HG03439 (cell line): Measurements from ENCODE around the gene LAMB1.

ENCODE experiments used
- ATAC-seq: cut with Tn5 transposase; IDR thresholded peaks from one replicate; pipeline ENCODE4 v1.9.1; 2021; ENCODE audit warnings: mild to moderate bottlenecking, moderate library complexity; ENCODE audit not compliant: unreplicated experiment

Gene LAMB1

DNA sequence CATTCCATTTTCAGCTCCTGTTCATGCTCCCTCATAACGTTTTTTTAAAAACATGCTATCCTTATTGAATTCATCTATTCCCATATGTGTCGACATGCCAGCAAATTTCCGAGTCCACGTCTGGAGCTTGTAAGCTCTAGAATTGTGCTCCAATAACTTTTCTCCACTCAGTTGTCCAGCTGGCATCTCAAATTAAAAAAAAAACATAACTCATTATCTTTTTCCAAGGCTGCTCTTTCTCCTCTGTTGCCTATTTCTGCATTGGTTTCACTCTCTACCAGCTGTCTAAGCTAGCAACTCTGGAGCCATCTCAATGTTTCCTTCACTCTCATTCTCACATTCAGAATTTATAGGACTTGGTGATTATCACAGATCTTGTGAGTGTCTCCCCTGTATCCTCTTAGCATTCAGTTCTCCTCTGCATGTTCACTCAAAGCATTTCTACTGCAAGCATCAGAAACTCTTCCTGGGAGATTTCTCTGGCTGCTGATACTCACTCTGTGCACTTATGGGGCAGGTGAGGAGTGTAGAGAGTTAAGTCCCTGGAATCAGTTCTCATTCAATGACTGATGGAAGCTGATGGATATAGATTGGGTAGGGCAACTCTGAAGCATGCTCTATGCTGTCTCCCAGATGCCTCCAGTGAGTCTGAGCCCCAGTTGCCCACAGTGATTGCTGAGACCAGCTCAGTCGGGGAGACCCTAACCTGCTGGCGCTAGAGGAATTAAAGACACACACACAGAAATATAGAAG, 118.7 kb downstream of the LAMB1 start:
- ATAC-seq: no peak

DNA sequence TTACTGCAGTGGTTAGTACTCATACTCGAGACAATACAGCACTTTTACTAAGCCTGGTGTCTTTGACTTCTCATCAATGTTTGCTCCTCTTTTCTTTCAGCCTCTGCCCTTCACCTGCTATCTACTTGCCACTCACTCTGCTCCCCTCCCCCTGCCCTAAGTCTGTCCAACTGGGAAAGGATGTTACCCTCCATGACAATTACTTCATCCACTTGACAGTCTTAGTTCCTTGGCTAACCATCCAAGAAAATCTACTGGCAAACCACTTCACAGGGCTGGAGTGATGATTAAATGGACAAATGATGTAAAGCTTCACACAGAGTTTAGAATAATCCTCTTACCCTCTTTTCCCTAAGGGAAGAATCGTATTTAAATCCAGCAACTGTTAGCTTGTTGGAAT, 120.2 kb downstream of the LAMB1 start:
- ATAC-seq: no peak

DNA sequence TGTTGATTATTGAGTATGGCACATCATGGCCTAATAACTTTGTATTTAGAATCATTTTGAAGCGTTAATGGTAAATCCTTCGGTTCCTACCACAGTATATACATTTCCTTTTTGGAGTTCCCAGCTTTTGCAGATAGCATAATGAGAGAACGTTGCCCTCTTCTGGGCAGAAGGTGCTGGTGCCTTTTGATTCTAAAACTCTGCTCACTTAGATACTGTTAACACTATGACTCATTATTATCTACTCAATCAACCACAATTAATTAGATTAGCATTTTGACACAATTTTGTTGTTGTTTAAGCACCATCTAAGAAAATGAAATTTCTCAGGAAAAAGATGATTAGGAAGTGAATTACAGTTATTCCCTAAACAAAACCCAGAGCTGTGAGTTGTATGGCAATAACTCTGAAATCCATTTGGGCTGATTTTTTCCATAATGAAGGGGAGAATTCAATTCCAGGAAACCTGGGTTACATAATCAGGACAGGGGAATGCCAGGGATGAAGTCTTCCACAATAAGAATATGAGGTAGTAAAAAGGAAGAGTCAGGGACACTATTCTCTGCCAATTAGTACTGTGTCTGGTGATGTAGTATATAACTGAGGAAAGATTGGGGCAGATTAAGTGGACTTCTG, 123.4 kb downstream of the LAMB1 start:
- ATAC-seq: no peak

DNA sequence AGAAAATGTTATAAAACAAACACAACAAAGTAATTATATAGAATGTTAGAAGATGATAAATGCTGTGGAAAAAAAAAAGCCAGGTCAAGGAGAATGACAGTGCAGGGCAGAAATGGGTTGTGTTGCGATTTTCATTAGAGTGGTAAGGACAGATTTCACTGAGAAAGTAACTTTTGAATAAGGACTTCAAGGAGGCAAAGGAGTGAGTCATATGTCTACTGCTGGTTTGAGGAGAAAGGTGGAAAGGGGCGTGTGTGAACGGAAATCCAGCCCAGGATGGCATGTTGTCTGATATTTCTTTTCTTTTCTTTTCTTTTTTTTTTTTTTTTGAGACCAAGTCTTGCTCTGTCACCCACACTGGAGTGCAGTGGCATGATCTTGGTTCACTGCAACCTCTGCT, 124.3 kb downstream of the LAMB1 start:
- no peak for ATAC-seq

DNA sequence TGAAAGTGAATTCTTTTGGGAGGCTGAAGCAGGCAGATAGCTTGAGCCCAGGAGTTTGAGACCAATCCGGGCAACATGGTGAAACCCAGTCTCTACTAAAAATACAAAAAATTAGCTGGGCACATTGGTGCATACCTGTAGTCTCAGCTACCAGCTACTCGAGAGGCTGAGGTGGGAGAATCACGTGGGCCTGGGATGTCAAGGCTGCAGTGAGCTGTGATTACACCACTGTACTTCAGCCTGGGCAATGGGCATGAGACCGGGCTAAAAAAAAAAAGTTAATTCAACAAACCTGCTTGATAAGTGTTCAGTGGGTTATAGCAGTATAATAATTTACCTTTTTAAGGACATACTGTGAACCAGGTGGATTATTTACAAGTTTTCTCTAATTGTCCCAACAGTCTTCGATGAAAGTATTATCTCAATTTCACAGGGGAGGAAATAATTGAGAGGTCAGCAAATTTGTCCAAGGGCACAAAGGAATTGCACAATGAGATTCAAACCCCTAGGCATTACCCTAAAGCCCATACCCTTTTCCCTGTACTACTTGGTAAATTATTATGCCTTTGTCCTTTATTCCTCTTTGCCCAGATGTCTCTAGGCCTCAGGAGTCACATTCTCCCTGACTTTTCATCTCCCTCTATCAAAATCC, 125.1 kb downstream of the LAMB1 start:
- no peak for ATAC-seq

GRCh38 chr7:107876916-107877315, 126.0 kb downstream of the LAMB1 start:
- ATAC-seq: no peak

DNA sequence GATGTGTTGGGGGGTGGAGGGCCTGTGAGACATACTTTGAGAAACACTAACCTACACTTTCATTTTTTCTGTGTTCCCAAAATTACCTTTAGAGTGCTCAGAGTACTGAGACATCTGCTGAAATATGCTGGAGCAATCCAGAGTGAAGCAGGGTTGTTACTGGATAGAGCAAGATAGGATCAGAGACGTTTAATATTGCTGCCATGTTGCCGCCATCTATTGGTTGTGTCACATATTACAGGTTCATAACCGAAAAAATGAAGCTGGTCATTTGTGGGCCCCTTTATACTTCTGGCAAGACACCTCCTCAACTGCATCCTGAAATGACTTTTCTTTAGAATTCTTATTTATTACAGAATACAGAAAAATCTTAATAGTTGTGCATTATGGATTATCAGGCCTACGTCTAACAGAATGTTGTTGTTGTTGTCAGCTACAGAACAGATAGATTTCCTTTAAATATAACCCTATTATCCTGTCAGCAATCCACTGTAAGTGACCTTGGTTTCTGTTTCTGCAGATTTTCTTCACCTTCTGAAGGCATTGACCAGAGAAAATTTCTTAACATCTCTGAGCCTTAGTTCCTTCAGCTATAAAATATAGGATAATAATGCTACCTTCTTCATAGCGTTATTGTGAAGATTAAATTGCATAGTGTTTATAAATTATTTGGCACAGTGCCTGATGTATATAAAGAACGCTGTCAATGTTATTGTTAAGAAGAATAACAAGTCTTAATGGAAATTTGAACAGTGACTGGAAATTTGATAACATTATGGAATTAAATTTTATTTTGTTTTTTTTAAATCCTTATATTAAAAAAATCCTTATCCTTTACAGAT, 128.1 kb downstream of the LAMB1 start:
- no peak for ATAC-seq

DNA sequence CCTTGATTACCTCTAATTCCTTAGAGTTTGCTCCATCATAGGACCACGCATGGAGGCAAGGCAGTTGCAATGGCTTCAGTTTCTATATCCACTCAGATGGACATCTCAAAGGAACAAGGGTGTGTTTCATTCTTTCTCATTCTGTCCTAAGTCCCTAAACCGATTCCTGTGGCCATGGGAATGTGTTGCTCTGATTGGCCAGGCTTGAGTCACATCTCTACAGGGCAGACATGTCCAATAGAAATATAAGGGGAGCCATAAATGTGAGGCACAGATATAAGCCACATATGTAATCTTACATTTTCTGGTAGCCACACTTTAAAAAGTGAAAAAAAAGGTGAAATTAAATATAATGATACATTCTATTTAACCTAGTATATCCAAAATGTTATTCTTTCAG, 128.8 kb downstream of the LAMB1 start:
- no peak for ATAC-seq
